ENCODE data around the gene HYCC2.

HYCC2 gene

GRCh38 chr2:201111096-201111495 lies 39.6 kb upstream of the HYCC2 start:
- no peak for ATAC-seq
- TF ChIP-seq OSR1 (CRISPR knock-in tag; IDR thresholded peaks at IDR 0.05) (no peak), PATZ1 (CRISPR knock-in tag; IDR thresholded peaks at IDR 0.05; ENCODE audit: borderline replicate concordance) (no peak), ARNTL (CRISPR knock-in tag; IDR thresholded peaks at IDR 0.05; ENCODE audit: borderline replicate concordance, low read depth) (no peak), SNAI2 (CRISPR knock-in tag; IDR thresholded peaks at IDR 0.05) (no peak), ZNF70 (CRISPR knock-in tag; IDR thresholded peaks at IDR 0.05) (no peak), TCF4 (CRISPR knock-in tag; IDR thresholded peaks at IDR 0.05; ENCODE audit: borderline replicate concordance) (no peak), POU6F1 (CRISPR knock-in tag; IDR thresholded peaks at IDR 0.05; ENCODE audit: borderline replicate concordance, low read depth) (no peak), ZC3H10 (CRISPR knock-in tag; IDR thresholded peaks at IDR 0.05) (no peak), TOX (CRISPR knock-in tag; IDR thresholded peaks at IDR 0.05; ENCODE audit: borderline replicate concordance) (no peak), GLIS3 (CRISPR knock-in tag; IDR thresholded peaks at IDR 0.05) (no peak), ESRRG (CRISPR knock-in tag; IDR thresholded peaks at IDR 0.05) (no peak), ZFP3 (CRISPR knock-in tag; IDR thresholded peaks at IDR 0.05) (no peak), PPARA (CRISPR knock-in tag; IDR thresholded peaks at IDR 0.05; ENCODE audit: borderline replicate concordance) (no peak), ZNF8 (CRISPR knock-in tag; IDR thresholded peaks at IDR 0.05) (no peak), CSRNP3 (CRISPR knock-in tag; IDR thresholded peaks at IDR 0.05) (no peak), ZNF565 (CRISPR knock-in tag; conservative IDR thresholded peaks at IDR 0.05; ENCODE audit: low read depth) (no peak), RARB (CRISPR knock-in tag; IDR thresholded peaks at IDR 0.05) (no peak), ISL1 (CRISPR knock-in tag; IDR thresholded peaks at IDR 0.05) (no peak)
- TF ChIP-seq, protein P1, sequence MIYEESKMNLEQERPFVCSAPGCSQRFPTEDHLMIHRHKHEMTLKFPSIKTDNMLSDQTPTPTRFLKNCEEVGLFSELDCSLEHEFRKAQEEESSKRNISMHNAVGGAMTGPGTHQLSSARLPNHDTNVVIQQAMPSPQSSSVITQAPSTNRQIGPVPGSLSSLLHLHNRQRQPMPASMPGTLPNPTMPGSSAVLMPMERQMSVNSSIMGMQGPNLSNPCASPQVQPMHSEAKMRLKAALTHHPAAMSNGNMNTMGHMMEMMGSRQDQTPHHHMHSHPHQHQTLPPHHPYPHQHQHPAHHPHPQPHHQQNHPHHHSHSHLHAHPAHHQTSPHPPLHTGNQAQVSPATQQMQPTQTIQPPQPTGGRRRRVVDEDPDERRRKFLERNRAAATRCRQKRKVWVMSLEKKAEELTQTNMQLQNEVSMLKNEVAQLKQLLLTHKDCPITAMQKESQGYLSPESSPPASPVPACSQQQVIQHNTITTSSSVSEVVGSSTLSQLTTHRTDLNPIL (CRISPR knock-in tag; IDR thresholded peaks at IDR 0.05; ENCODE audit: low read depth), result no peak

- no peak for ATAC-seq
- no peak for TF ChIP-seq ZC3H10 (CRISPR knock-in tag; IDR thresholded peaks at IDR 0.05)
- TF ChIP-seq, protein P1 (CRISPR knock-in tag; IDR thresholded peaks at IDR 0.05; ENCODE audit: low read depth), result no peak
- TF ChIP-seq ZNF565 (CRISPR knock-in tag; conservative IDR thresholded peaks at IDR 0.05; ENCODE audit: low read depth), result no peak
- no peak for TF ChIP-seq ZFP30 (CRISPR knock-in tag; IDR thresholded peaks at IDR 0.05)
- TF ChIP-seq ISL1 (CRISPR knock-in tag; IDR thresholded peaks at IDR 0.05), result no peak
- TF ChIP-seq CSRNP3 (CRISPR knock-in tag; IDR thresholded peaks at IDR 0.05), result no peak
- TF ChIP-seq POU6F1 (CRISPR knock-in tag; IDR thresholded peaks at IDR 0.05; ENCODE audit: borderline replicate concordance, low read depth), result no peak
- TF ChIP-seq BACH2 (CRISPR knock-in tag; IDR thresholded peaks at IDR 0.05; ENCODE audit: borderline replicate concordance), result no peak
- TF ChIP-seq SNAI2 (CRISPR knock-in tag; IDR thresholded peaks at IDR 0.05), result no peak
- TF ChIP-seq TCF4 (CRISPR knock-in tag; IDR thresholded peaks at IDR 0.05; ENCODE audit: borderline replicate concordance), result no peak
- TF ChIP-seq CSDC2 (CRISPR knock-in tag; IDR thresholded peaks at IDR 0.05), result no peak
- no peak for TF ChIP-seq ZNF8 (CRISPR knock-in tag; IDR thresholded peaks at IDR 0.05)
- TF ChIP-seq RARB (CRISPR knock-in tag; IDR thresholded peaks at IDR 0.05), result no peak
- no peak for TF ChIP-seq TOX (CRISPR knock-in tag; IDR thresholded peaks at IDR 0.05; ENCODE audit: borderline replicate concordance)
- TF ChIP-seq PPARA (CRISPR knock-in tag; IDR thresholded peaks at IDR 0.05; ENCODE audit: borderline replicate concordance), result no peak
- TF ChIP-seq, protein P2, sequence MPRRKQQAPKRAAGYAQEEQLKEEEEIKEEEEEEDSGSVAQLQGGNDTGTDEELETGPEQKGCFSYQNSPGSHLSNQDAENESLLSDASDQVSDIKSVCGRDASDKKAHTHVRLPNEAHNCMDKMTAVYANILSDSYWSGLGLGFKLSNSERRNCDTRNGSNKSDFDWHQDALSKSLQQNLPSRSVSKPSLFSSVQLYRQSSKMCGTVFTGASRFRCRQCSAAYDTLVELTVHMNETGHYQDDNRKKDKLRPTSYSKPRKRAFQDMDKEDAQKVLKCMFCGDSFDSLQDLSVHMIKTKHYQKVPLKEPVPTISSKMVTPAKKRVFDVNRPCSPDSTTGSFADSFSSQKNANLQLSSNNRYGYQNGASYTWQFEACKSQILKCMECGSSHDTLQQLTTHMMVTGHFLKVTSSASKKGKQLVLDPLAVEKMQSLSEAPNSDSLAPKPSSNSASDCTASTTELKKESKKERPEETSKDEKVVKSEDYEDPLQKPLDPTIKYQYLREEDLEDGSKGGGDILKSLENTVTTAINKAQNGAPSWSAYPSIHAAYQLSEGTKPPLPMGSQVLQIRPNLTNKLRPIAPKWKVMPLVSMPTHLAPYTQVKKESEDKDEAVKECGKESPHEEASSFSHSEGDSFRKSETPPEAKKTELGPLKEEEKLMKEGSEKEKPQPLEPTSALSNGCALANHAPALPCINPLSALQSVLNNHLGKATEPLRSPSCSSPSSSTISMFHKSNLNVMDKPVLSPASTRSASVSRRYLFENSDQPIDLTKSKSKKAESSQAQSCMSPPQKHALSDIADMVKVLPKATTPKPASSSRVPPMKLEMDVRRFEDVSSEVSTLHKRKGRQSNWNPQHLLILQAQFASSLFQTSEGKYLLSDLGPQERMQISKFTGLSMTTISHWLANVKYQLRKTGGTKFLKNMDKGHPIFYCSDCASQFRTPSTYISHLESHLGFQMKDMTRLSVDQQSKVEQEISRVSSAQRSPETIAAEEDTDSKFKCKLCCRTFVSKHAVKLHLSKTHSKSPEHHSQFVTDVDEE (CRISPR knock-in tag; IDR thresholded peaks at IDR 0.05), result no peak
- TF ChIP-seq ZFP3 (CRISPR knock-in tag; IDR thresholded peaks at IDR 0.05), result no peak
Observed at GRCh38 chr2:201110615-201111014, 39.1 kb upstream of the HYCC2 start.
